HepG2 (cell line): ENCODE results near the gene PRM2. TPM values are rescaled to one million over a fixed set of nuclear protein-coding genes. Genes with fewer than 3 reads are reported as not detected.
A peak's percentile ranks its signal among the peaks of the same experiment; 100 is the strongest.

Experiments
- ATAC-seq: fragments of 200-7000 bp; cut with Tn5 transposase; 3 replicates; pipeline ENCODE4 v1.9.1; 2020; ENCODE audit warnings: mild to moderate bottlenecking, moderate library complexity
- BruUV-seq: library from RNA; stranded (reverse); fragments of 400-500 nt; replicated peaks from 2 replicates; lab custom pipeline; 2021; lab: Mats Ljungman, UMichigan
- CTCF ChIA-PET: fragments of 300-600 bp; formaldehyde crosslinking; extraction: SDS; loops from one replicate; lab custom pipeline; 2021; ENCODE audit warnings: low total read pairs, inconsistent platforms, low intra/inter-chr PET ratio; lab: Yijun Ruan, JAX
- POLR2A ChIA-PET: fragments of 350-600 bp; sonication (Branson Sonifier 250); formaldehyde crosslinking; loops from one replicate; lab custom pipeline; 2020; ENCODE audit warnings: antibody characterized with exemption, inconsistent platforms; lab: Yijun Ruan, JAX
- DNase-seq: peaks from one replicate; pipeline ENCODE4 v3.0.0-alpha.2; 2015; ENCODE audit warnings: low spot score
- FAIRE-seq: peaks from 3 replicates; lab custom pipeline; 2011; peaks lifted over from hg19 to GRCh38; lab: Jason Lieb, UNC
- H2AFZ ChIP-seq: one replicate; pipeline ENCODE4 v1.6.1; 2011; ENCODE audit warnings: low read length, inconsistent platforms
- H3K27ac ChIP-seq: fragments of 300-600 bp; 3 replicates; pipeline ENCODE4 v1.8.0; 2011; ENCODE audit warnings: mixed run types, mild to moderate bottlenecking, mixed read lengths, low read length, inconsistent platforms; ENCODE audit not compliant: insufficient read depth; ENCODE audit errors: extremely low read length
- H3K27me3 ChIP-seq, 2 experiments: fragments of 200-600 bp in 1 of 2; 2 replicates in 1 of 2; 3 replicates in 1 of 2; pipeline versions ENCODE4 v1.6.0 to v1.8.0; 2011; ENCODE audit warnings: low read length in 2 of 2, mild to moderate bottlenecking in 2 of 2, moderate library complexity in 2 of 2, inconsistent platforms in 1 of 2; ENCODE audit not compliant: insufficient read depth in 2 of 2, control insufficient read depth in 1 of 2
- H3K36me3 ChIP-seq, 2 experiments: fragments of 200-600 bp in 1 of 2; replicated peaks in 1 of 2; 2 replicates in 1 of 2; 3 replicates in 1 of 2; pipeline versions ENCODE4 v1.5.1 to v1.8.0; 2011; ENCODE audit warnings: low read length in 2 of 2, inconsistent platforms in 1 of 2; ENCODE audit not compliant: insufficient read depth in 2 of 2, control insufficient read depth in 1 of 2
- H3K4me1 ChIP-seq: 2 replicates; pipeline ENCODE4 v1.5.1; 2012; ENCODE audit warnings: low read length, inconsistent platforms; ENCODE audit not compliant: insufficient read depth
- H3K4me2 ChIP-seq: 2 replicates; pipeline ENCODE4 v1.6.0; 2011; ENCODE audit warnings: low read depth, low read length, inconsistent platforms
- H3K4me3 ChIP-seq, 3 experiments: fragments of 200-600 bp in 1 of 3; sonication (generic), shearing (Covaris generic) in 1 of 3; replicated peaks in 1 of 3; 2 replicates each; pipeline ENCODE4 v1.5.1; 2011 to 2016; ENCODE audit warnings: low read length in 3 of 3, inconsistent platforms in 2 of 3, low read depth in 2 of 3, mild to moderate bottlenecking in 2 of 3, control low read depth in 1 of 3, mixed read lengths in 1 of 3; ENCODE audit not compliant: insufficient read depth in 1 of 3
- H3K79me2 ChIP-seq: one replicate; pipeline ENCODE4 v1.6.1; 2011; ENCODE audit warnings: low read length, inconsistent platforms; ENCODE audit not compliant: insufficient read depth
- H3K9ac ChIP-seq: 2 replicates; pipeline ENCODE4 v1.6.0; 2011; ENCODE audit warnings: mild to moderate bottlenecking, low read depth, low read length, inconsistent platforms; ENCODE audit not compliant: insufficient read depth
- H3K9me3 ChIP-seq: 2 replicates; pipeline ENCODE4 v1.5.1; 2012; ENCODE audit warnings: mild to moderate bottlenecking, low read length
- H4K20me1 ChIP-seq: 2 replicates; pipeline ENCODE4 v1.6.0; 2011; ENCODE audit warnings: inconsistent platforms, mild to moderate bottlenecking, low read length, moderate library complexity; ENCODE audit not compliant: insufficient read depth
- CEBPB ChIP-seq: IDR thresholded peaks from 2 replicates; pipeline ENCODE4 v1.6.1; 2011; ENCODE audit warnings: low read depth, low read length, improper control_type of control experiment, borderline replicate concordance
- CHD4 ChIP-seq: fragments of 200-600 bp; sonication (generic); IDR thresholded peaks from 2 replicates; pipeline ENCODE4 v1.7.0; 2017; ENCODE audit warnings: mild to moderate bottlenecking, low read length, borderline replicate concordance
- NFKBIZ ChIP-seq: IDR thresholded peaks from 2 replicates; pipeline ENCODE4 v1.6.1; 2018; ENCODE audit warnings: missing genetic modification reagents, missing compliant biosample characterization
- PHF21A ChIP-seq: sonication (generic); formaldehyde crosslinking; IDR thresholded peaks from 2 replicates; pipeline ENCODE4 v1.5.0; 2020; ENCODE audit warnings: mild to moderate bottlenecking, missing genetic modification reagents
- SIN3A ChIP-seq: IDR thresholded peaks from 2 replicates; pipeline ENCODE4 v1.6.1; 2011; ENCODE audit warnings: low read depth, mild to moderate bottlenecking, control low read depth, low read length, borderline replicate concordance
- SKI ChIP-seq: fragments of 450-650 bp; IDR thresholded peaks from one replicate; pipeline ENCODE4 v1.6.1; 2018; ENCODE audit warnings: mild to moderate bottlenecking; ENCODE audit not compliant: partially characterized antibody
- ZFP36 ChIP-seq: fragments of 150-350 bp; IDR thresholded peaks from 2 replicates; pipeline ENCODE4 v1.6.1; 2018; ENCODE audit warnings: borderline replicate concordance, low read length, low read depth; ENCODE audit not compliant: partially characterized antibody
- ZMYM3 ChIP-seq: sonication (generic); formaldehyde crosslinking; IDR thresholded peaks from 2 replicates; pipeline ENCODE4 v1.5.1; 2020; ENCODE audit warnings: mild to moderate bottlenecking, missing genetic modification reagents
- ZNF121 ChIP-seq: sonication (generic); formaldehyde crosslinking; IDR thresholded peaks from 2 replicates; pipeline ENCODE4 v1.5.0; 2020; ENCODE audit warnings: mild to moderate bottlenecking, missing genetic modification reagents
- ZNF296 ChIP-seq: sonication (generic); formaldehyde crosslinking; conservative IDR thresholded peaks from 2 replicates; pipeline ENCODE4 v1.5.0; 2020; ENCODE audit warnings: mild to moderate bottlenecking, missing genetic modification reagents
- ZNF460 ChIP-seq: sonication (generic); formaldehyde crosslinking; IDR thresholded peaks from 2 replicates; pipeline ENCODE4 v1.5.1; 2020; ENCODE audit warnings: missing genetic modification reagents, mild to moderate bottlenecking, borderline replicate concordance
- ZNF607 ChIP-seq: sonication (generic); formaldehyde crosslinking; IDR thresholded peaks from 2 replicates; pipeline ENCODE4 v1.5.1; 2020; ENCODE audit warnings: missing genetic modification reagents, mild to moderate bottlenecking, borderline replicate concordance
- ZSCAN22 ChIP-seq: sonication (generic); formaldehyde crosslinking; IDR thresholded peaks from 2 replicates; pipeline ENCODE4 v1.4.0; 2020; ENCODE audit warnings: mild to moderate bottlenecking, missing genetic modification reagents
- WGBS: methylation state at CpG from one replicate; pipeline ENCODE4 v1.1.6; 2017; ENCODE audit warnings: low lambda C conversion rate; 5-methylcytosine and 5-hydroxymethylcytosine counted together
- in situ Hi-C: cut with HindIII; loops from 2 replicates; pipeline ENCODE4 v1.10.0; 2017; ENCODE audit warnings: low pct_unique_long_range_greater_than_20kb; ENCODE audit not compliant: extremely low pct_ligation_motif_present
- intact Hi-C: fragments of 100-400 bp; cut with micrococcal nuclease; formaldehyde crosslinking; loops from one replicate; pipeline ENCODE4 v1.10.0; 2022; ENCODE audit not compliant: unreplicated experiment
- polyA plus RNA-seq, 8 experiments: library from polyadenylated mRNA; depleted of rRNA in 3 of 8; stranded (reverse) in 7 of 8; unstranded in 1 of 8; fragments of >200 nt; fragmentation: Illumina TruSeq in 4 of 8; extraction: Trizol in 4 of 8; gene quantifications; 2 replicates each; pipeline versions ENCODE4 v1.2.1 to v1.2.3, GENCODE V29; 2011 to 2016; ENCODE audit warnings: low read depth in 4 of 8, missing spikeins in 1 of 8, mixed read lengths in 1 of 8; ENCODE audit not compliant: insufficient read depth in 1 of 8
- total RNA-seq, 5 experiments: library from RNA; depleted of rRNA; stranded (reverse); fragments of >200 nt; fragmentation: Illumina TruSeq; extraction: Trizol; gene quantifications; 2 replicates each; pipeline ENCODE4 v1.2.3, GENCODE V29; 2016; ENCODE audit warnings: low read depth in 1 of 5
- TF ChIP-seq, protein P1 (sequence below): fragments of 450-650 bp; IDR thresholded peaks from 2 replicates; pipeline ENCODE4 v1.6.1; 2017
- TF ChIP-seq, protein P2 (sequence below): sonication (generic); formaldehyde crosslinking; IDR thresholded peaks from 2 replicates; pipeline ENCODE4 v1.4.0; 2020; ENCODE audit warnings: missing genetic modification reagents

The PRM2 gene
- total and polyA plus RNA-seq, 2 of the 13 experiments (the other 11 are each of a cell fraction or from before 2014, with no cell fraction given), result 0.54 TPM; not detected in 1

DNA sequence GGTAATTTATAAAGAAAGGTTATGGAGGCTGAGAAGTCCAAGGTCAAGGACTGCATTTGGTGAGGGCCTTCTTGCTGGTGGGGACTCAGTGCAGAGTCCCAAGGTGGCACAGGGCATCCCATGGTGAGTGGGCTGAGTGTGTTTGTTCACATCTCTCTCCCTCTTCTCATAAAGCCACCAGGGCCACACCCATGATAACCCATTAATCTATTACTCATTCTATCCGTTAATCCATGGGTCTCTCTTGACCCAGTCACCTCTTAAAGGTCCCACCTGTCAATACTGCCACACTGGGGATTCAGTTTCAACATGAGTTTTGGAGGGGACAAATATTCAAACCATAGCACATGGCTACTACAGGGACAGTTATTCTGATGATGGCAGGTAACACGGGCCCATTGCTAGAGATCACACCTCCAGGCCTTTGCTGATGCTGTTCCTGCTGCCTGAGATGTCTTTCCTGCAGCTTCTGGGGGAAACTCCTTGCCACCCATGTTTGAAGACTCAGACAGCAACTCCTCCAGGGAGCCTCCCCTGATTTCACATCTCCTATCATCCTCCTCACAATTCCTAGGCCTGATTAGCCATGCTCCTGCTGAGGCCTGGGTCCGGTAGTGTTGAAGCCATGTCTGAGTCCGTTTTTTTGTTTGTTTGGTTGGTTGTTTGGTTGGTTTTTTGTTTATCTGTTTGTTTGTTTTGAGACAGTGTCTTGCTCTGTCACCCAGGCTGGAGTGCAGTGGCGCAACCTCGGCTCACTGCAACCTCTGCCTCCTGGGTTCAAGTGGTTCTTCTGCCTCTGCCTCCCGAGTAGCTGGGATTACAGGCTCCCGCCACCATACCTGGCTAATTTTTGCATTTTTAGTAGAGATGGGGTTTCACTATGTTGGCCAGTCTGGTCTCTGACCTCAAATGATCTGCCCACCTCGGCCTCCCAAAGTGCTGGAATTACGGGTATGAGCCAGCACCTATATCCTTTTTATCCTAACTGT is 36.3 kb downstream of the PRM2 start:
- POLR2A ChIA-PET, result interaction anchor here (1.8 kb wide), 1 partner anchor 15 kb away, joined by 11 read pairs; the partner anchor contains the start of gene SOCS1
- no peak for FAIRE-seq
- intact Hi-C loops, result no loop called here

More for the DNA sequence above, 36.3 kb downstream of the PRM2 start:
- no peaks in the 10 kb centered on the region for H3K79me2 ChIP-seq
- no peak overlapping the region for H3K9ac ChIP-seq
- H3K9me3 ChIP-seq, result no peaks in the 10 kb centered on the region
- no peak overlapping the region for H2AFZ ChIP-seq
- peaks cover 42% of the 10 kb centered on the region for H3K4me1 ChIP-seq
- CTCF ChIA-PET, result no interaction called here
- no TSS peak for BruUV-seq
- no peak for DNase-seq
- WGBS, result 36% methylated on average over 10 of the region's 10 CpGs
- no peak for TF ChIP-seq CEBPB
- TF ChIP-seq ZMYM3 (CRISPR knock-in tag), result peak; percentile 43
- no peak for TF ChIP-seq ZNF296 (CRISPR knock-in tag)
- TF ChIP-seq ZNF121, result peak; percentile 18; the same call in 1 of the 2 replicates
- TF ChIP-seq CHD4, result no peak
- 0 out of 2 replicates have a peak, but pooled peaks have one; percentile 32 for TF ChIP-seq NFKBIZ (CRISPR knock-in tag)
- TF ChIP-seq ZFP36, result peak; percentile 61
- 0 out of 2 replicates have a peak, but pooled peaks have one; percentile 22 for TF ChIP-seq PHF21A (CRISPR knock-in tag)
- TF ChIP-seq ZNF460 (CRISPR knock-in tag), result peak; percentile 84; the same call in 1 of the 2 replicates
- TF ChIP-seq, protein P1, sequence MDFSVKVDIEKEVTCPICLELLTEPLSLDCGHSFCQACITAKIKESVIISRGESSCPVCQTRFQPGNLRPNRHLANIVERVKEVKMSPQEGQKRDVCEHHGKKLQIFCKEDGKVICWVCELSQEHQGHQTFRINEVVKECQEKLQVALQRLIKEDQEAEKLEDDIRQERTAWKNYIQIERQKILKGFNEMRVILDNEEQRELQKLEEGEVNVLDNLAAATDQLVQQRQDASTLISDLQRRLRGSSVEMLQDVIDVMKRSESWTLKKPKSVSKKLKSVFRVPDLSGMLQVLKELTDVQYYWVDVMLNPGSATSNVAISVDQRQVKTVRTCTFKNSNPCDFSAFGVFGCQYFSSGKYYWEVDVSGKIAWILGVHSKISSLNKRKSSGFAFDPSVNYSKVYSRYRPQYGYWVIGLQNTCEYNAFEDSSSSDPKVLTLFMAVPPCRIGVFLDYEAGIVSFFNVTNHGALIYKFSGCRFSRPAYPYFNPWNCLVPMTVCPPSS, result peak; percentile 55; the same call in 1 of the 2 replicates
- peak; percentile 5 for TF ChIP-seq SKI
- TF ChIP-seq ZNF607, result no peak
- TF ChIP-seq SIN3A, result no peak
- TF ChIP-seq, protein P2, sequence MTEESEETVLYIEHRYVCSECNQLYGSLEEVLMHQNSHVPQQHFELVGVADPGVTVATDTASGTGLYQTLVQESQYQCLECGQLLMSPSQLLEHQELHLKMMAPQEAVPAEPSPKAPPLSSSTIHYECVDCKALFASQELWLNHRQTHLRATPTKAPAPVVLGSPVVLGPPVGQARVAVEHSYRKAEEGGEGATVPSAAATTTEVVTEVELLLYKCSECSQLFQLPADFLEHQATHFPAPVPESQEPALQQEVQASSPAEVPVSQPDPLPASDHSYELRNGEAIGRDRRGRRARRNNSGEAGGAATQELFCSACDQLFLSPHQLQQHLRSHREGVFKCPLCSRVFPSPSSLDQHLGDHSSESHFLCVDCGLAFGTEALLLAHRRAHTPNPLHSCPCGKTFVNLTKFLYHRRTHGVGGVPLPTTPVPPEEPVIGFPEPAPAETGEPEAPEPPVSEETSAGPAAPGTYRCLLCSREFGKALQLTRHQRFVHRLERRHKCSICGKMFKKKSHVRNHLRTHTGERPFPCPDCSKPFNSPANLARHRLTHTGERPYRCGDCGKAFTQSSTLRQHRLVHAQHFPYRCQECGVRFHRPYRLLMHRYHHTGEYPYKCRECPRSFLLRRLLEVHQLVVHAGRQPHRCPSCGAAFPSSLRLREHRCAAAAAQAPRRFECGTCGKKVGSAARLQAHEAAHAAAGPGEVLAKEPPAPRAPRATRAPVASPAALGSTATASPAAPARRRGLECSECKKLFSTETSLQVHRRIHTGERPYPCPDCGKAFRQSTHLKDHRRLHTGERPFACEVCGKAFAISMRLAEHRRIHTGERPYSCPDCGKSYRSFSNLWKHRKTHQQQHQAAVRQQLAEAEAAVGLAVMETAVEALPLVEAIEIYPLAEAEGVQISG (CRISPR knock-in tag), result 0 out of 2 replicates have a peak, but pooled peaks have one; percentile 32
- no peak for TF ChIP-seq ZSCAN22
- no peak for ATAC-seq
- no peak overlapping the region for H3K27ac ChIP-seq
- peaks cover 1 to 28% of the 10 kb centered on the region in 2 experiments; a peak in 3 of 5 replicates for H3K27me3 ChIP-seq
- H3K4me3 ChIP-seq, result peak overlapping the region in 1 of 3 experiments; percentile 45; a peak in 1 of 6 replicates
- peak overlapping the region; percentile 66 for H3K4me2 ChIP-seq
- H3K36me3 ChIP-seq, result no peaks in the 10 kb centered on the region
- in situ Hi-C loops, result no loop called here
- H4K20me1 ChIP-seq, result no peaks in the 10 kb centered on the region
